Measurements from ENCODE around the gene COX19. TPM values are rescaled to one million over a fixed set of nuclear protein-coding genes. Genes with fewer than 3 reads are reported as not detected.

Gene COX19, protein sequence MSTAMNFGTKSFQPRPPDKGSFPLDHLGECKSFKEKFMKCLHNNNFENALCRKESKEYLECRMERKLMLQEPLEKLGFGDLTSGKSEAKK
- 8.3 and 10.2 TPM in 2 replicates for total RNA-seq (2014; rRNA removed; shearing (Covaris generic))

DNA sequence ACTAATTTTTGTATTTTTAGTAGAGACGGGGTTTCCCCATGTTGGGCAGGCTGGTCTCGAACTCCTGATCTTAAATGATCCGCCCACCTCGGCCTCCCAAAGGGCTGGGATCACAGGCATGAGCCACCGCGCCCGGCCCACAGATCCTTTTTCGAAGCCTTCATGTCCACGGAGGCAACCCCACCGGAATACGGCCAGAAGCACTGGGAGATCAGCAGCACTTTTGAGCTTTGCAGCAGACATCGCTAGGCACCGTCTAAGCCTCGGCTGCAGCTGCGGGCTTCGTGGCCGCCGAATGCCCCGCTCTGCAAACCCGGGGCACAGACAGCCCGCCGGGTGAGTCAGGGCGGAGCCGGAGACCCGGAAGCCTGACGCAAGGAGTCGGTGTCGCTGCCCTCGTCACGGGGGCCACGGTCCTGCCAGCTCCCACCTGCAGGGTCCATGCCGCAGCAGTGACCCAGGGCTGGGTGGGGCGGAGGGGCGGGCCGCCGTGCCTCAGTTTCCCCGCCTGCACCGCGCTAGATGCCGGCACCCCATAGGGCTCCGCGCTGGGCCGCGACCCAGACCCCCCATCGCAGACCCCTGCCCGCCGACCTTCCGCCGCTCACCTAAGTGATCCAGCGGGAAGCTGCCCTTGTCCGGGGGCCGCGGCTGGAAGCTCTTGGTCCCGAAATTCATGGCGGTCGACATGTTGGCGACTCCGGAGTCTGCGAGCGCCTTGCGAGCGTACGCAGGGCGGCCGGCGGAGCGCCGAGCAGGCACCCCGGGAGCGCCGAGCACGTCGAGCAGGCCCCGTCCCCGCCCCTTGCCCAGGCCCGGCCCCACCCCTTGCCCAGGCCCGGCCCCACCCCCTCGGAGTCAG lies at the start of gene COX19:
Gene COX19 (minus strand): TSS at position 730 of the 862 bp plus-strand sequence. CDS start 40 bp downstream, at position 690.
- peak; percentile 92 for DNase-seq (ENCODE audit: low spot score)

DNA sequence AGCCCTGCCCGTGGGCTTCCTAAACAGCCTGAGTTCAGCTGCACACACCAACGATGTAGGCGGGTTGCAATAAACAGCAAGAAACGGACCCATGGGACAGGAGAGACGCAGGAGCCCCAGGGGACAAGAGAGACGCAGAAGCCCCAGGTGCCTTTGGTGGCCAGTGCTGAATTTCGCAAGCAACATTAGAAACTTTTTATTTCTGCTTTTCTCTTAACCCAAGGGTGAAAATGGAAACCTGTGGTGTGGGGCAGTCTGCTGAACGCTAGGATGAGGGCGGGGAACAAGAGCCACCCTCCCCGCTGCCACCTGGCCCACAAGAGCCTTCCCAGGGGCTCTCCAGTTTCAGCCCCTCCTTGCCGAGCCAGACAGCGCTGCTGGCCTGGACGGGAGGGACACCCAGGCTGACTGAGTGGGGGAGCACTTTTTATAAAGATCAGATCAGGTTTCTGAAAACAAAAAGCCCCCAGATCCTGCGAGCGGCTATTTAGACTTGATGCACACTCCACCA lies 49.0 kb upstream of the COX19 start:
- no peak for DNase-seq (ENCODE audit: low spot score)

DNA sequence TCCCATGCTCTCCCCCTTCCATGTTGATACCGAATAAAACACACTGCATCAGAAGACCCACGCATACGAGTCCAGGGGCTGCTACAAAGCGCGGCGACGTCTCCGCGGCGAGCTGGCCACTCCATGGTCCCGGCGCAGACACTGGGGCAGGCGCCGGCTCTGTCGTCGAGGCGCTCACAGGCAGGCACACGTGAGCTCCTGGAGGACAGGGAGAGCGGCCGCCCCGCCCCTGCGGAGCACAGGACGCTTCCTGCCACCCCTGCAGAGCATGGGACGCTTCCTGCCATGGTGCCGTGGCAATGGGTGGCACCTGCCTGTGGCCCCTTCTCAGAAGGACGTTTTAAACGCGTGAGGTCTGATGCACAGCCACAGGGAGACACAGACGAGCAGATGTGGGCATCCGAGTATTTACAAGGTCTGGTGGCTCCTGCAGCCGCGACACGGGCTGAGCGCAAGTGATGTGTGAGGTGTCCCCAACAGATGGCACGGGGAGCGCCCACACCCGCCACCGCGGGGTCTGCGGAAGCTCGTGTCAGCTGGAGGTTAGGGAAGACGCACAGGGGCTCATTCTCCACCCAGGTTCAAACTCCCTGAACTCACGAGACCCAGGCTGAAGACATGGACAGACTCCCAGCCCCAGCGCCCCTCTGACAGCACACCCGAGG lies 47.6 kb upstream of the COX19 start:
- DNase-seq (ENCODE audit: low spot score): no peak

DNA sequence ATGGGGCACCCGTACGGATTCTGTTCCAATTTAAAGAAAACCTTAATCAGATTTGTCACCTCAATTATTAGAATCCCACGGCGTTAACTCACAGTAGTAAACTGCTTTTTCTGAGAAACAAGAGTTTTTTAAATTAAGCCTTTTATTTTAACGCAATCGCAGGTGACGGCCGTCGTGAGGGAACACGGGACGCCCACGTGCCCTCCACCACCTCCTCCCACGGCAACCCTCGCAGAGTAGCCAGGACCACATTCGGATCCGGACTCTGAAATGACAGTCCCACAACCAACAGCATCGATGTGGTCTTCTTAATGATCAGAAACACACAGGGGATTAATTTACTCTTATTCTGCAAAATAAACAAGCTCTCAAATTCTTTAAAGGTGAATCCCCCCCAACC lies 47.0 kb upstream of the COX19 start:
- no peak for DNase-seq (ENCODE audit: low spot score)

DNA sequence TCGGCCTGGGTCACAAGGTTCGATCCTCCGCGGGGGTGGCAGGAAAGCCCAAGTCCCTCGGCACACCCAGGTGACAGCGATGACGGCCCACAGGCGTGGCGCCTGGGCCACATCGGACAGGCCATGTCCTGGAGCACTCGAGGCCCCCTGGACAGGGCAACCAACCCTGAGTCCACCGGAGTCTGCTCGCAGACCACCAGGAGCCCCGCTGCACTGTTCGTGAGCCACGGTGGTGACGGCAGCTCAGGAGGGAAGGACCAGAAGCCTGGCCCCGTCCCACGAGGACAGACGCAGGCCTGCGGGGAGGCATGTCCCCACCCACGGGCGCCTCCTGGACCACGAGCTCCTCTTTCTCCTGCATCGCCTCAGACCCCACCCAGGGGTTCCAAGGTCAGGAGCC lies 46.6 kb upstream of the COX19 start:
- DNase-seq (ENCODE audit: low spot score): no peak

DNA sequence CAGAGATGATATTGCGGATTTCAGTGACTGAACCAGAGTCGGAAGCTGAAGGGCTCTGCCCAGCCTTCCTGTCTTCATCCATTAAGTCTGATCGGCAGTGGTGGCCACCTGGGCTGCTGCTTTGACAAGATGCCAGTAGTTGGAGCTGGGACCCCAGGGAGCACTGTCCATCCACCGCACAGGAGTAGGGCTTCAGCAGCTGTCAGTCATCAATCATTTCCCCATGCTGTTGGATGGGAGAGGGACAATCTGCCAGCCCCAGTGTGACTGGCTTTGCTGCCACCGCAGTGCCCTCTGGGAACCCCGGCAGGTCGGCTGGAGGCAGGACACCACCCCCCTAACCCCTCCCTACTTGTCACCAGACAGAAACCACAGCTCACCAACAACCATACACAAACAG lies 46.0 kb upstream of the COX19 start:
- DNase-seq (ENCODE audit: low spot score): no peak

DNA sequence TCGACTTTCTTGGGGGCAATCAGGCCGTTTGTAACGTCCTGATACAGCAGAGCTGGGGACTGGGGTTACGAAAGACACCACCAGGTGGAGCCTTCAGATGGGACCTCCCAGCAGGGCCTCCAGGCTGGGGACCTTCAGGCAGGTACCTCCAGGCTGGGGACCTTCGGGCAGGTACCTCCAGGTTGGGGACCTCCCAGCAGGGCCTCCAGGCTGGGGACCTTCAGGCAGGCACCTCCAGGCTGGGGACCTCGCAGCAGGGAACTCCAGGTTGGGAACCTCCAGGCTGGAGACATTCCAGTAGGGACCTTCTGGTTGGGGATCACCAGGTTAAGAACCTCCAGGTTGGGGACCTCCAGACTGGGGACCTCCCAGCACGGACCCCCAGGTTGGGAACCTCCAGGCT lies 45.5 kb upstream of the COX19 start:
- no peak for DNase-seq (ENCODE audit: low spot score)

DNA sequence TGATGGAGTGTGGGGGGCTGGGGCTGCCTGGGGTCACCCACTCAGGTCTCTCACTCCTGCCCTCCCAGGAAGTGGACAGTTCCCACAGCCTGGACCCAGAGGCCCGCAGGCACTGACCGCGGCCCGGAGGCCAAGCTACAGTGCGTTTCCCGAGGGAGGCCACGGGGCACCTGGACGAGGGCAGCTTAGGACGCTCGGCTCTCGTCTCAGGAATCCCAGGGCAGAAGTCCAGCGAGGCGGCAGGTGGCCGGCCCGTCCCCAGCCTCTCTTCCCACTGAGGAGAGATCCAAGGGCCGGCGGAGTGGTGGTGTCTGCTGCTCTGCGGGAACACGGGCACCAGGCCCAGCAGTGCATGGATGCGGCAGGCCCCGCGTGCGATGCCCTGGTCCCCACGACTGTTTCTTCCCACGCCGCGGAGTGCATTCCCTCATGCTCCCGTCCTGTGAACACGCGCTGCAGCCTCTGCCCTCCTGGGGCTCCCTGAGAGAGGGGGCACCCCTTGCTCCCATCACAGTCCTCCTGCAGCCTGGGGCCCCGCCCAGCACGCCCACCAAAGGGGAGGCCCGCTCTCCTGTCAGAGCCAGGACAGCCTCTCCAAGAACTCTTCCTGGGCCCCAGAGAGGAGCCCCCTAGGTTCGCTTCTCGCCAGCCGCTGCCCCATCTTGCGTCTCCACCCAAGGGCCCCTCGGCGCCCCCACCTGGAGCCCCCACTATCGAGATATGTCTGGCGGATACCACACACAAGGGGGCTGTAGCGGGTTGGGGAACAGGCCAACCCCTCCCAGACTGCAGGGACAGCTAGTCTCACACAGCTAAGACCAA lies 44.7 kb upstream of the COX19 start:
- no peak for DNase-seq (ENCODE audit: low spot score)

DNA sequence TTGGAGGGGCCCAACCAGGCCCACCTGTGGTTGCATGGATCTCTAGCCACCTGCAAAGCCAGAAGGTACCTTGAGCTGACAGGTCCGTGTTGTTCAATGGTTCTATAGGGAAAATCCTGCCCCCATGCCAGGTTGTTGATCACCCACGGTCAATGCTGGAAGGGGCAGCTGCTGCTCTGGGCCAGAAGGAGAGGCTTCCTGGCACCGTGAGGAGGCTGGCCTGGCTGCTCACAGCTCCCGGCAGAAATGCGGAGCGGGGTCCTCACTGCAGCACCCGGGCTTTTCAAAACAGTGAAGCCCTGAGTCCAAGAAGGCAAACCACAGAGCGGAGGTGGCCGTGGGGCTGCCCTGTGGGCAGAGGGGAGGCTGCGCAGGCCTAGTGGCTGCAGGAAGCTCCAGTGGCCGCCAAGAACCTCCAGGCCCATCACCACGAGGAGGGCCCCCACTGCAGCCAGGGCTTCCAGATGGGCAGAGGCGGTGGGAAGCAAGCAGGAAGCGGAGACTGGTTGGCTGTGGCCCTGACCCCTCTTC lies 44.0 kb upstream of the COX19 start:
- no peak for DNase-seq (ENCODE audit: low spot score)

DNA sequence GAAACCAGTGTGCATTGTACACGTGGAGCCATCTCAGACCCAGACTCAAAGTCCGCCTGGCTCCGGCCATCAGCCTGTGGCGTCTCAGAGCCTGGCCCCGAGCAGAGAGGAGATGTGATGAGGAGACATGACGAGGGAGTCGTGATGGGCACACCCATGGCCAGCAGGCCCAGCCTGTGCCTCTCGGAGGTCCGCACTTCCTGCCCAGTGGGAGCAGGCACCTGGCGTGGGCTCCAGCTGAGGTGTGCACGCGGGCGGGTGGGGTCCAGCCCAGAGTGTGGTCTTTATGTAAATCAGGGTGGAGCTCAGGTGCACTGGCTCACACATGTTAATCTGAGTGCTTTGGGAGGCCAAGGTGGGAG lies 43.0 kb upstream of the COX19 start:
- DNase-seq (ENCODE audit: low spot score): no peak

DNA sequence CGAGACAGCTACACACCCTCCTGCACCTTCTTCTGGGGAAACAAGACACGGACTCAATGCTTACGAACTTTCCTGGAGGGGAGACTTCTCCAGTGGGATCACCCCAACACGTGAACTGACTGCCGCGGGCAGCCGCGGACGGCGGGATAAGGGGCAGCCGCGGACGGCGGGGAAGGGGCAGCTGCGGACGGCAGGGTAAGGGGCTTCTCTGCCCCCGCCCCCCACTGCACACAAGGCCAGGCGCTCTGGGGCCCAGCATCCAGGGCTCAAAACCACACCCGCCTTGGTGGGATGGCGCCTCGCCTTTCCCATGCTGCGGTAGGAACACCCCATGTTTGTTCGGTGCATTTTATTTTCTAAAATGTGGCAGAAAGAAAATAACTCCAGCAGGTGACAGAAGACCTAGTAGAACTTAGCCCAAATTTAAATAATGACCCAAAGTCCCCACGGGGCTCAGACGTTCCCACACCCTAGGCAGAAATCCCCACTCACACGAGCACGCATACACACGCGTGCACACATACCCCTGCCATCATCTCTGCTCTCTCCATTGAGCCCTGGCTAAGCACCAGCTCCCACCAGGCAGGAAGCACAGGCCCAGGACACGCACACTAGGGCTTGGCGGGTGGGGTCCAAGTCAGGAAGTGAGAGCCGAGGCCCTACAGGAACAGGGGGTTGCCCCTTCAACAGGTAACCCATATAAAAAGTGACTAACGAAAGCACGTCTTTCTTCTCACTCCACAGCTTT lies 42.4 kb upstream of the COX19 start:
- DNase-seq (ENCODE audit: low spot score): no peak

DNA sequence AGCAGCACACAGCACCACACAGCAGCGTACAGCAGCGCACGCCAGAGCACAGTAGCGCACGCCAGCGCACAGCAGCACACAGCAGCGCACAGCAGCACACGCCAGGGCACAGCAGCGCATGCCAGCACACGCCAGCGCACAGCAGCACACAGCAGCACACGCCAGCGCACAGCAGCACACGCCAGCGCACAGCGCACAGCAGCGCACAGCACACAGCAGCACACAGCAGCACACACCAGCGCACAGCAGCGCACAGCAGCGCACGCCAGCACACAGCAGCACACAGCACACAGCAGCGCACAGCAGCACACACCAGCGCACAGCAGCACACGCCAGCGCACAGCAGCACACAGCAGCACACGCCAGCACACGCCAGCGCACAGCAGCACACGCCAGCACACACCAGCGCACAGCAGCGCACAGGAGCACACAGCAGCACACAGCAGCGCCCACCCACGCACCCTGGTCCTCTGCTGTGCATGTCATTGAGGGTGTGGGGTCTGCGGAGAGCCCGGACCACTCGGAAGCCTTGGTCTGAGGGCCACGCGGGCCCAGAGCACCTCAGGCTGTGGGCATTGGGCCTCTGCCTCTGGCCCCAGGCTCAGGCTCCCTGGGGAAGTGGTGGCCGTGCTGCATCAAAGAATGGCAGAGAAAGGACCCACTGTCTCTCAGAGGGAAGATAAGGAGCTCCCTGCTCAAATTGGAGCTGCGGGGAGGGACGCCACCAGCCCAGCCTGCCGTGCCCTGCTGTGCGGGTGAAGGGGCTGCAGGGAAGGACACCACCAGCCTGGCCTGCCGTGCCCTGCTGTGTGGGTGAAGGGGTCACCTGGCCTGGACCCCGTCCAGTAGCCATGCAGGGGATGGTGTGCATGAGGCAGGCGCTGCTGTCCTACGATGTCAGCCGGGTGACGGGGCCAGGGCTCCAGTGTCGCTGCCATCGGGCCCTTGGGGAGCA lies 41.5 kb upstream of the COX19 start:
- DNase-seq (ENCODE audit: low spot score): no peak

DNA sequence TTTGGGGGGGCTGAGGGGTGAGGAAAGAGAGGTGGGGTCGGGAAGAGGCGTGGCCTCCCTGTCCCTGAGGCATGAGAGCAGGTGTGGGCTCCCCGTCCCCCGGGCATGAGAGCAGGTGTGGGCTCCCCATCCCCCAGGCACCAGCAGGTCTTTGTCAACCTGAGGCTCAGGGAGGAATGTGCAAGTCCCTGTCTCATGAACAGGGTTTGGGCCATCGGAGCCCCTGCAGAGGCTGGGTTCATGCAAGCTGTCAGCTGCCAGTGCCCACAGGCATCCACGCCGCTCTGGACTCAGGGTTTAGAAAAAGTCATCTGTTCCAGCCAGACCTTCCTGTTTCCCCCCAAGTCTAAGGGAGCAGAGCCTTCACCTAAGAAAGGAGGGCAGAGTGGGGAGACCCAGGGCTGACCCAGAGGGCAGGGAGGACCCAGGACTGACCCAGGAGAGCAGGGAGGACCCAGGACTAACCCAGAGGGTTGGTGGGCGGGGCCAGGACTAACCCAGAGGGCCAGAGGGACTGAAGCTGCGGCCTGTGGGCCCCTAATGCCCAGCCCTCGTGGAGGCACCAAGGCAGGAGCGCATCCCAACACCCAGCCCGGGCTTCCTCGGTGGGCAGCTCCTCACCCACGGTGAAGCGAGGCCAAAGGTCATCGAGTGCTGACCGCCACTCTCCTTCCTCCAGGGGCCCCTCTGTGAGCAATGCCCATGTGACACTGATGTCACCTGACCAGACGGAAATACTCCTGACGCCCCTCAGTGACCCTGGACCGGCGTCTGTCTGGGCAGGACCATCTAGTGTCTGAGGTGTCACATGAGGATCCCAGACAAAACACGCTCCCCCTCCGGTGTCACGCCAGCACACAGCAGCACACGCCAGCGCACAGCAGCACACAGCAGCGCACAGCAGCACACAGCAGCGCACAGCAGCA lies 40.1 kb upstream of the COX19 start:
- DNase-seq (ENCODE audit: low spot score): no peak

DNA sequence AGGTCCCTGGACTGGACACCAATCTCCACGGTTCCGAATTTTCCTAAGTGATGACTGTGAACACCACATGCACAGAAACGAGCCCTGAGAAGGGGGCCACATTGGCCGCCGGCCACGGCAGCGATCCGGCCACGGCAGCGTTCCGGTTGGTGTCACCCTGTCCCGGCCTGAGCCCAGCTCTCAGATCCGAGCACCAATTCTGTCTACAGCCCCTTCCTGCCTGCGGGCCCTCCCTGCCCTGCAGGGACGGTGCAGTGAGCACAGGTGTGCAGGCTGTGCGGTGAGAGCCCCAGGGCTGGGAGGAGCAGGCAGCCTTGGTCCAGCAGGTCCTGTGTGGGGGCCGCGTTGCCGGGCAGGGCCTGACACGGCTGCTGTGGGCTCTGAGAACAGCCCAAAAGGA lies 39.3 kb upstream of the COX19 start:
- DNase-seq (ENCODE audit: low spot score): no peak

DNA sequence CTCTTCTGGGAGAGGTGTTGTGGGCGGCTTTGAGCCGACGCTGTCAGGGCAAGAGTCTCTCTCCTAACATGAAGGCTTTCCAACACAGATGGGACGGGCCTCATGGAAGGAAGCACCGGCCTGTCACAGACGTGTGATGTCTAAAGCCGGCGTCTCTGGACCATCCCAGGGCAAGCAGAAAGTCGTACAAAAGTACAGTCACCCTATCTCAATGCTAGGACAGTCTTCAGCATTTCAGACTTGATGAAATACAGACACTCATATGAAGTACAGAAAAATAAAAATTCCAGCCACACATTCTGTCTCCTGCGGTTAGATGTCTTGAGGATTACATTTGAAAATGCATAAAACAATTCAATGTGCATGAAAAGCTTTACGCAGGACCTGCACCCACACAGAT lies 38.2 kb upstream of the COX19 start:
- no peak for DNase-seq (ENCODE audit: low spot score)

DNA sequence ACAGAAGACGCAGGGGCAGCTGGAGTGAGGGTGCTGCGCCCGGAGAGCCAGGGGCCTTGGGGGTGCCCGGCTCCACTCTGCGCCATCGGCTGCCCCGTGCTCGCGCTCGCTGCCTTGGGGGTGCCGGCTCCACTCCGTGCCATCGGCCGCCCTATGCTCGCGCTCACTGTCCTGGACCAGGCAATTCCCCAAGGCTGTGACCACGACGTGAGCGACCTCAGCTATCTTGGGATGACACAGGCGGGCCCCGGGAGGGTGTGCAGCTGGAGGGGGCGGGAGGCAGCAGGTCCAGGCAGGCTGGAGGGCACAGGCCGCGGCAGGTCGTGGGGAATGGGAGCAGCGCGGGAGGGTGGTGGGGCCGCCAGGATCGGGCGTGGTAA lies 37.4 kb upstream of the COX19 start:
- DNase-seq (ENCODE audit: low spot score): no peak

DNA sequence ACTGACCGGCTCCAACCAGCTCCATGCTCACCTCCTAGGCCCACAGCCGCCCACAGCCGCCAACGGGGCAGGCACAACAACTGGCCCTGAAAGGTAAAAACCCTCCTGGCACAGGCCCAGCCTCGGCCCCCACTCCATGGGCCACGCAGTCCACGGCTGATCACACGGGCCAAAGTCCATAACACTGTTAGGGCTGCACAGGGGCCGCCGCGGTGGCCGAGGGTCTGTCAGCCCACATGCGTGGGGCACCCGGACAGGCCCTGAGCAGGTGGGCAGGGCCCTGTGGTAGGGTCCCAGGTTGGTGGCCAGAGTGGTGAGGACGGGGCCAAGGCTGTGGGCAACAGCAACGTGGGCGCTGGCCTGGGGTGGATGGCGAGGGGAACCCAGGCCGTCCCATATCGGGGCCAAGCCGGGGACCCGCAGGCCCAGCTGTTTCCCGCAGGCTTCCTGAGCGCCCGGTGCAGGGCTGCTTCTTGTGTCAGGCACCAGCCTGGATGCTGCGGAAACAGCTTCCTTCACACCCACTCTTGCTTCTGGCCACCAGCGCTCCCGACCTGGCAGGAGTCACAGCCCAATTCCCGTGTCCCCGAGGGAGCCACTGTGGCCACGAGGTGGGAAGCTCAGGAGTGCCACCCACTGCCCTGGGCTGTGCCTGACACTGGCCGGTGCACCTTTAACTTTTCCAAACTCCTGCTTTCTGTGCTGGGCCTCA lies 36.8 kb upstream of the COX19 start:
- no peak for DNase-seq (ENCODE audit: low spot score)

Data from H4 (cell line).